Endometrial microvascular endothelial cells (primary cell): ENCODE measurements around the gene VWA7. TPM values are rescaled to one million over a fixed set of nuclear protein-coding genes. Genes with fewer than 3 reads are reported as not detected.
"Not testable (repeated sequence)": the region's sequence is repeated elsewhere in the genome, so short reads cannot be mapped to it uniquely, and the experiment has no call there.

Experiments used
- in situ Hi-C: cut with HindIII; loops from 2 replicates; pipeline ENCODE4 v1.10.0; 2017; ENCODE audit warnings: low sequenced_read_pairs, low pct_unique_long_range_greater_than_20kb; ENCODE audit errors: inconsistent ontology term
- total RNA-seq: library from RNA; depleted of rRNA; stranded (reverse); fragments of >200 nt; gene quantifications from one replicate; pipeline ENCODE4 v1.2.3, GENCODE V29; 2015; ENCODE audit errors: inconsistent ontology term

Gene VWA7
- not detected for total RNA-seq

GRCh38 chr6:31776989-31777666, at the start of gene VWA7:
Gene VWA7 (minus strand): TSS chr6:31777328. CDS start chr6:31776779, 549 bp downstream.
- in situ Hi-C loops = no loop called here

GRCh38 chr6:31826793-31827285, 49.7 kb upstream of the VWA7 start:
- in situ Hi-C loops = no loop called here

GRCh38 chr6:31825553-31825952, 48.4 kb upstream of the VWA7 start:
- in situ Hi-C loops = no loop called here

GRCh38 chr6:31823592-31824196, 46.6 kb upstream of the VWA7 start:
- in situ Hi-C loops = not testable (repeated sequence)

- in situ Hi-C loops = no loop called here
Measured at GRCh38 chr6:31822036-31822821, 45.1 kb upstream of the VWA7 start.

- in situ Hi-C loops = no loop called here
Measured at GRCh38 chr6:31821301-31822035, 44.3 kb upstream of the VWA7 start.

GRCh38 chr6:31820399-31820798, 43.3 kb upstream of the VWA7 start:
- in situ Hi-C loops = not testable (repeated sequence)

- in situ Hi-C loops = no loop called here
Measured at GRCh38 chr6:31819871-31820299, 42.8 kb upstream of the VWA7 start.

GRCh38 chr6:31817929-31818511, 40.9 kb upstream of the VWA7 start:
- in situ Hi-C loops = not testable (repeated sequence)

GRCh38 chr6:31817133-31817928, 40.2 kb upstream of the VWA7 start:
- in situ Hi-C loops = not testable (repeated sequence)

- in situ Hi-C loops = no loop called here
Measured at GRCh38 chr6:31815025-31815838, 38.1 kb upstream of the VWA7 start, which contains the start of the genes HSPA1A and HSPA1L. Gene HSPA1A (plus strand): TSS chr6:31815543. CDS start chr6:31815757, 214 bp downstream. Gene HSPA1L (minus strand): TSS chr6:31815283. CDS start chr6:31811972, 3,311 bp downstream.

GRCh38 chr6:31814677-31815024, 37.5 kb upstream of the VWA7 start:
- in situ Hi-C loops = no loop called here

- in situ Hi-C loops = no loop called here
Measured at GRCh38 chr6:31813465-31813849, 36.3 kb upstream of the VWA7 start.

- in situ Hi-C loops = no loop called here
Measured at GRCh38 chr6:31811645-31812044, 34.5 kb upstream of the VWA7 start.

GRCh38 chr6:31808599-31808998, 31.5 kb upstream of the VWA7 start:
- in situ Hi-C loops = not testable (repeated sequence)

GRCh38 chr6:31806470-31807272, 29.5 kb upstream of the VWA7 start, which contains the start of gene LSM2:
Gene LSM2 (minus strand): TSS chr6:31806966. CDS start chr6:31806757, 209 bp downstream.
- in situ Hi-C loops = no loop called here
